Neural progenitor cell (in vitro differentiated cells): ENCODE data around the gene CHMP2A. TPM values are rescaled to one million over a fixed set of nuclear protein-coding genes. Genes with fewer than 3 reads are reported as not detected.

Source experiments
- DNase-seq: peaks from one replicate; pipeline ENCODE4 v3.0.0-alpha.2; 2016; ENCODE audit warnings: low spot score
- H2AFZ ChIP-seq: fragments of 200-600 bp; sonication (generic); replicated peaks from 2 replicates; pipeline ENCODE4 v1.6.1; 2016; ENCODE audit warnings: antibody characterized with exemption
- H3F3A ChIP-seq: fragments of 200-600 bp; sonication (generic); 2 replicates; pipeline ENCODE4 v1.6.1; 2016; ENCODE audit warnings: antibody characterized with exemption, low read depth
- H3K27ac ChIP-seq: fragments of 200-600 bp; sonication (generic); 2 replicates; pipeline ENCODE4 v1.5.1; 2016; ENCODE audit warnings: mild to moderate bottlenecking
- H3K27me3 ChIP-seq: fragments of 200-600 bp; sonication (generic); 2 replicates; pipeline ENCODE4 v1.6.1; 2016; ENCODE audit warnings: mild to moderate bottlenecking, moderate library complexity
- H3K36me3 ChIP-seq: fragments of 200-600 bp; sonication (generic); 2 replicates; pipeline ENCODE4 v1.5.1; 2016
- H3K4me1 ChIP-seq: fragments of 200-600 bp; sonication (generic); 2 replicates; pipeline ENCODE4 v1.6.1; 2016; ENCODE audit warnings: mixed run types
- H3K4me2 ChIP-seq: fragments of 200-600 bp; sonication (generic); 2 replicates; pipeline ENCODE4 v1.6.1; 2016
- H3K4me3 ChIP-seq: fragments of 200-600 bp; sonication (generic); 2 replicates; pipeline ENCODE4 v1.5.1; 2016
- H3K79me2 ChIP-seq: fragments of 200-600 bp; sonication (generic); 2 replicates; pipeline ENCODE4 v1.6.1; 2016; ENCODE audit warnings: low read depth
- H3K9ac ChIP-seq: fragments of 200-600 bp; sonication (generic); 2 replicates; pipeline ENCODE4 v1.6.1; 2016
- H3K9me3 ChIP-seq: fragments of 200-600 bp; sonication (generic); 2 replicates; pipeline ENCODE4 v1.5.1; 2016; ENCODE audit warnings: low read depth
- H4K20me1 ChIP-seq: fragments of 200-600 bp; sonication (generic); 2 replicates; pipeline ENCODE4 v1.6.1; 2016; ENCODE audit warnings: low read depth
- H3K27ac Mint-ChIP-seq: 3 replicates; pipeline ENCODE4 v1.8.0; 2021; ENCODE audit warnings: mixed read lengths
- H3K27me3 Mint-ChIP-seq: 2 replicates; pipeline ENCODE4 v1.8.0; 2022; ENCODE audit warnings: low read depth, mild to moderate bottlenecking, inconsistent platforms, moderate library complexity, mixed read lengths; ENCODE audit not compliant: insufficient read depth
- H3K36me3 Mint-ChIP-seq: 3 replicates; pipeline ENCODE4 v1.8.0; 2021; ENCODE audit warnings: mixed read lengths
- H3K4me1 Mint-ChIP-seq: 3 replicates; pipeline ENCODE4 v1.8.0; 2021; ENCODE audit warnings: mixed read lengths
- H3K4me3 Mint-ChIP-seq: 3 replicates; pipeline ENCODE4 v1.8.0; 2021; ENCODE audit warnings: mild to moderate bottlenecking, moderate library complexity, mixed read lengths
- H3K9me3 Mint-ChIP-seq: 3 replicates; pipeline ENCODE4 v1.8.0; 2020; ENCODE audit warnings: mixed read lengths
- EZH2 ChIP-seq: fragments of 200-600 bp; sonication (generic); IDR thresholded peaks from 2 replicates; pipeline ENCODE4 v1.6.1; 2017; ENCODE audit warnings: antibody characterized with exemption, mild to moderate bottlenecking, moderate library complexity
- EZH2phosphoT487 ChIP-seq: fragments of 200-600 bp; sonication (generic); IDR thresholded peaks from 2 replicates; pipeline ENCODE4 v1.6.1; 2017; ENCODE audit warnings: antibody characterized with exemption
- total RNA-seq: library from RNA; depleted of rRNA; stranded (reverse); fragments of >200 nt; gene quantifications from 2 replicates; pipeline ENCODE4 v1.2.3, GENCODE V29; 2015; ENCODE audit warnings: low replicate concordance
- TF ChIP-seq, protein P1 (sequence below): fragments of 200-600 bp; sonication (generic); IDR thresholded peaks from 2 replicates; pipeline ENCODE4 v1.5.1; 2017; ENCODE audit warnings: antibody characterized with exemption, mild to moderate bottlenecking

The CHMP2A gene
- total RNA-seq, 1 donor from 2014 or later, result 148 TPM

DNA sequence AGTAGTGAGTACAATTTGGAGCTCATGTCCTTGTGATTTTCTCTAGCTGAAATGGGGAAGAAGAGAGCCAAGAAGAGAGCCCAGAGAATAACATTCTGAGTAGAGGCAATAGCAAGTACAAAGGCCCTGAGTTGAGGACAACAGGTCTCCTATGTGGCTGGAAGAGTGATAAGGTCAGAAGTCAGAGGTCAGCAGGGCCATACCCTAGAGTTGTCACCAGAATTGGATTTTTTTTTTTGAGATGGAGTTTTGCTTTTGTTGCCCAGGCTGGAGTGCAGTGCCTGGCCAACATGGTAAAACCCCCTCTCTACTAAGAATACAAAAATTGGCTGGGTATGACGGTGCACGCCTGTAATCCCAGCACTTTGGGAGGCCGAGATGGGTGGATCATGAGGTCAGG, 19.0 kb downstream of the CHMP2A start:
- Histone ChIP-seq H3K9ac (no peak overlapping the region), H3F3A (peaks cover 15% of the 10 kb centered on the region), H3K27ac (no peak overlapping the region), H4K20me1 (no peaks in the 10 kb centered on the region), H3K4me1 (peaks cover 4% of the 10 kb centered on the region), H3K4me3 (no peak overlapping the region), H3K27me3 (peaks cover 30% of the 10 kb centered on the region), H3K79me2 (no peaks in the 10 kb centered on the region), H3K36me3 (no peaks in the 10 kb centered on the region), H3K4me2 (no peak overlapping the region), H3K9me3 (no peaks in the 10 kb centered on the region), H2AFZ (no peak overlapping the region)
- peaks cover 19% of the 10 kb centered on the region for H3K27me3 Mint-ChIP-seq
- H3K27ac Mint-ChIP-seq, result peak overlapping the region; percentile 6
- peaks cover 6% of the 10 kb centered on the region for H3K4me1 Mint-ChIP-seq
- TF ChIP-seq EZH2phosphoT487, result no peak
- TF ChIP-seq, protein P1, sequence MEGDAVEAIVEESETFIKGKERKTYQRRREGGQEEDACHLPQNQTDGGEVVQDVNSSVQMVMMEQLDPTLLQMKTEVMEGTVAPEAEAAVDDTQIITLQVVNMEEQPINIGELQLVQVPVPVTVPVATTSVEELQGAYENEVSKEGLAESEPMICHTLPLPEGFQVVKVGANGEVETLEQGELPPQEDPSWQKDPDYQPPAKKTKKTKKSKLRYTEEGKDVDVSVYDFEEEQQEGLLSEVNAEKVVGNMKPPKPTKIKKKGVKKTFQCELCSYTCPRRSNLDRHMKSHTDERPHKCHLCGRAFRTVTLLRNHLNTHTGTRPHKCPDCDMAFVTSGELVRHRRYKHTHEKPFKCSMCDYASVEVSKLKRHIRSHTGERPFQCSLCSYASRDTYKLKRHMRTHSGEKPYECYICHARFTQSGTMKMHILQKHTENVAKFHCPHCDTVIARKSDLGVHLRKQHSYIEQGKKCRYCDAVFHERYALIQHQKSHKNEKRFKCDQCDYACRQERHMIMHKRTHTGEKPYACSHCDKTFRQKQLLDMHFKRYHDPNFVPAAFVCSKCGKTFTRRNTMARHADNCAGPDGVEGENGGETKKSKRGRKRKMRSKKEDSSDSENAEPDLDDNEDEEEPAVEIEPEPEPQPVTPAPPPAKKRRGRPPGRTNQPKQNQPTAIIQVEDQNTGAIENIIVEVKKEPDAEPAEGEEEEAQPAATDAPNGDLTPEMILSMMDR, result no peak
- no peak for TF ChIP-seq EZH2
- no peak for DNase-seq
- H3K9me3 Mint-ChIP-seq, result no peaks in the 10 kb centered on the region
- H3K4me3 Mint-ChIP-seq, result peak overlapping the region; percentile 32
- no peaks in the 10 kb centered on the region for H3K36me3 Mint-ChIP-seq

DNA sequence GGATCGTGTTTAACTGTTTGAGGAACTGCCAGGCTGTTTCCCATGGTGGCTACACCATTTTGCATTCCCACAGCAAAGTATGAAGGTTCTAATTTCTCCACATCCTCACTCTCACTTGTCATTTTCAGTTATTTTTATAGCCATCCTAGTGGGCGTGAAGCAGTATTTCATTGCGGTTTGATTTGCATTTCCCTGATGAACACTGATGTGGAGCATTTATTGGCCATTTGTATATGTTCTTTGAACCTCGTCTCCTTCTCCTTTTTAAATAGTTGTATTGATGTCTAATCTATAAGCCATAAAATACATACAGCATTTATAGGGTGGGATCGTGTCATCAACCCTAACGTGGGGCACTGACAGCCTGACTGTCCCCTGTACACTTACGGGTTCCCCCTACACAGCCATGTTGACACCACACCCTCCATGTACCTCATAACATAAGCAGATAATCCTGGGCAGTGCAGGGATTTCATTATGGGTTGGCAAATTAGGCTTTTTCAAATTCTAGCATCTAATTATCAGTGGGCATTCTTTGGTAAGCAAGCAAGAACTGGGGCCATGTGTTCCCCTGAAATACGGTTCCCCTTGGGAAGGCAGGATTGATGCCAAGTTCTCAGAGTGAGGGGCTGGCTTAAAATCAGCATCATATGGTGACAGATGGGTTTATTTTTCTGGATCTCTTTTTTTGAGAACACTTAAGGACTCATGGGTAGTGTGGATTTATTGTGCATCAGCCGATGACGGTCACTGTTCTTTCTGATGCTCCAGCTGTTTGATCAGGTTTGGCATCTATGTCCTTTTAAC, 23.7 kb downstream of the CHMP2A start:
- no peaks in the 10 kb centered on the region for H3K4me1 Mint-ChIP-seq
- H3K4me3 Mint-ChIP-seq, result no peak overlapping the region
- Histone ChIP-seq H3K9ac (no peak overlapping the region), H3F3A (no peaks in the 10 kb centered on the region), H3K4me3 (no peak overlapping the region), H3K27ac (no peak overlapping the region), H3K9me3 (no peaks in the 10 kb centered on the region), H3K36me3 (no peaks in the 10 kb centered on the region), H3K4me2 (no peak overlapping the region), H3K79me2 (no peaks in the 10 kb centered on the region), H4K20me1 (no peaks in the 10 kb centered on the region), H2AFZ (no peak overlapping the region), H3K27me3 (peaks cover 12% of the 10 kb centered on the region), H3K4me1 (no peaks in the 10 kb centered on the region)
- peaks cover 11% of the 10 kb centered on the region for H3K27me3 Mint-ChIP-seq
- H3K9me3 Mint-ChIP-seq, result no peaks in the 10 kb centered on the region
- no peaks in the 10 kb centered on the region for H3K36me3 Mint-ChIP-seq
- DNase-seq, result no peak
- H3K27ac Mint-ChIP-seq, result no peak overlapping the region
- TF ChIP-seq EZH2 (no peak), EZH2phosphoT487 (no peak)
- TF ChIP-seq, protein P1, result no peak

DNA sequence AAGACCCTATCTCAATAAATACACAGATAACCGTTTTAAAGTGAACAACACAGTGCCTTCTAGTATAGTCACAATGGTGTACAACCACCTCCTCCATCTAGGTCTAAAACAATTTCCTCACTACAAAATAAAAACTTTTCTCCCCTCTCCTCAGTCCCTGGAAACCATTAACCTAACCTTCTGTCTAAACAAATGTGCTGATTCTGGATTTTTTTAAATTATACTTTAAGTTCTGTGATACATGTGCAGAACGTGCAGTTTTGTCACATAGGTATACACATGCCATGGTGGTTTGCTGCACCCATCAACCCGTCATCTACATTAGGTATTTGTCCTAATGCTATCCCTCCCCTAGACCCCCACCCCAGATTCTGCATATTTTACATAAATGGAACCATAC, 25.5 kb downstream of the CHMP2A start:
- no peak overlapping the region for H3K27ac ChIP-seq
- H3K4me2 ChIP-seq, result no peak overlapping the region
- H3K4me3 ChIP-seq, result no peak overlapping the region
- no peaks in the 10 kb centered on the region for H4K20me1 ChIP-seq
- H3K36me3 ChIP-seq, result no peaks in the 10 kb centered on the region
- Mint-ChIP-seq H3K4me3 (no peak overlapping the region), H3K36me3 (no peaks in the 10 kb centered on the region), H3K4me1 (no peaks in the 10 kb centered on the region), H3K27ac (no peak overlapping the region), H3K9me3 (no peaks in the 10 kb centered on the region), H3K27me3 (peaks cover 12% of the 10 kb centered on the region)
- H3K27me3 ChIP-seq, result peaks cover 12% of the 10 kb centered on the region
- H3K9ac ChIP-seq, result no peak overlapping the region
- no peaks in the 10 kb centered on the region for H3F3A ChIP-seq
- H3K79me2 ChIP-seq, result no peaks in the 10 kb centered on the region
- TF ChIP-seq EZH2 (no peak), EZH2phosphoT487 (no peak)
- TF ChIP-seq, protein P1, result no peak
- H3K9me3 ChIP-seq, result no peaks in the 10 kb centered on the region
- no peaks in the 10 kb centered on the region for H3K4me1 ChIP-seq
- DNase-seq, result no peak
- H2AFZ ChIP-seq, result no peak overlapping the region
